Activated T-helper 1 cell treated with Interleukin-2 at 50 U/mL for 16 hours (primary cell): ENCODE results near the gene CBL.

Experiments
- DNase-seq: peaks from one replicate; pipeline ENCODE4 v3.0.0-alpha.2; 2020; ENCODE audit warnings: low read depth

Gene CBL

DNA sequence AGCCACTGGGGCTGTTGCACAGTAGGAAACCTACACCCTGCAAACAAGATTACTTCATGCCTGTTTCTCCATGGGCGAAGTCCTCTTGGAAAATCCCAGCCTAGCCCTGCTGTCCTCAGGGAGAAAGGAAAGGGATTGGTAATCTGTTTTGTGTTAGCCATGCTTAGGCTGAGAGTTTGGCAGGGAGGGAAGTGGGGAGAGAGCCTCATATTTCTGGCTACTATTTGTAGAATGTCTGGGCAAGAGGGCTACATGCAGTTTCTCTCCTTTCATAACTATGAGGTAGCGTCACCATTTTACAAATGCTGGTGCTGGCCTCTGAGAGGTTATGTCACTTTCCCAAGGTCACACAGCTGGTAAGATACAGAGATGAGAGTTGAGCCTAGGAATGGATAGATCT lies 141.1 kb downstream of the CBL start:
- no peak for DNase-seq

DNA sequence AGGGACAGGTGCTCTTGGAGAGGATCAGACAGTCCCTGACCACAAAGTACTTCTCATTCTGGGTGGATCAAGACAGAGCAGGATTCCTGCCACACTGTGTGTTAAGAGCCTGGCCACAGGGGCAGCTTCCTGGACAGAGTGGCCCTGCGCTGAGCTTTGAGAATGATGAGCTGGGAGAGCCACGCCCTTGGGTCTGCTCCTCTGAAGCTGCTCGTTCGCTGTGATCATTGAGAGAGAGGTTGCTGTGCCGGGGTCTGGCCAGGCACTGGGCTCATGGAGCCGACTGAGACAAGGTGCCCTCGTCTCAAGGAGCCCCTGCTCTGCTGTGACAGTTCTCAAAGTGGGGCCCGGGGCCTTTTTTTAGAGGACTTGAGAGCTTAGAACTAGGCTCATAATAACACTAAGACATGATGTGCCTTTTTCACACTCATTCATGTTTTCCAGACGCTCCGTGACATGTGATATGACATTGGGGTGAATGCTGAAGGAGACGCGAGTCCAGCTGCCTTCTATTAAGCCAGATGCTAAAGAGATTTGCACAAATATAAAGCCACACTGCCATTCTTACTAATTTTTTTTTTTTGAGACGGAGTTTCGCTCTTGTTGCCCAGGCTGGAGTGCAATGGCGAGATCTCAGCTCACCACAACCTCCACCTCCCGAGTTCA lies 141.9 kb downstream of the CBL start:
- no peak for DNase-seq

DNA sequence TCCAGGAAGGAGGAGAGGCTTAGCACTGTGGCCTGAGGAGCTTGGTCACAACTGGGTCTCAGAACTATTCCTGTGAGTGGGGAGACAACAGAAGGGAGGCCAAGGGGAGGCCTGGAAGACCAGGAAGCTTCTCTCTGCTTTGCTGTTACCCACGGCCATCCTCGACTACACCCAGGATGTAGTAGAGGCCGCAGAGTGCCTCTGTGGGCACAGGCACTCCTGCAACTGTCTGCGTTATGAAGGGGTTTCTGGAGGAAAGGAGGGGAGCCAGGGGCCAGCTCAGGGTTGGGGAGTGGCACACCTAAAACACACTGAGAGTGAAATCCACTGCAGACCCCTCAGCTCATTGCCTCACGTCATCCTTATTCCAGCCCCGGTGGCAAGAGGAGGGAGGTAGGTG lies 144.2 kb downstream of the CBL start:
- no peak for DNase-seq

DNA sequence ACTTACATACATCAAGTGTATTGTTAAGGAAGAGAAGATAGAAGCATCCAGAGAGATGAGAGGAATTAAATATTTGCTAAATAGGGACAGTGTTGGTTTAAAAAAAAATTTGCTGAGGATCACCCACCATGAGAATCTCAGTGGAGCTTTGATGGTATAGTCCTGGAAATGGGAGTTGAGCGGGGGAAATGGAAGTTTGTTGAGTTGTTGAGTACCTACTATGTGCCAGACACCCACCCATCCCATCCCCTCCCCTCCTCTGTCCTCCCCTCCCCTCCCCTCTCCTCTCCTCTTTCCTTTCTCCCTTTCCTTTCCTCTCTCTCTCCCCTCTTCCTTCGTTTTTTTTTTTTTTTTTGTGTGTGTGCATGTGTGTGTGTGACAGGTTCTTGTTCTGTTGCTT lies 145.1 kb downstream of the CBL start:
- no peak for DNase-seq

DNA sequence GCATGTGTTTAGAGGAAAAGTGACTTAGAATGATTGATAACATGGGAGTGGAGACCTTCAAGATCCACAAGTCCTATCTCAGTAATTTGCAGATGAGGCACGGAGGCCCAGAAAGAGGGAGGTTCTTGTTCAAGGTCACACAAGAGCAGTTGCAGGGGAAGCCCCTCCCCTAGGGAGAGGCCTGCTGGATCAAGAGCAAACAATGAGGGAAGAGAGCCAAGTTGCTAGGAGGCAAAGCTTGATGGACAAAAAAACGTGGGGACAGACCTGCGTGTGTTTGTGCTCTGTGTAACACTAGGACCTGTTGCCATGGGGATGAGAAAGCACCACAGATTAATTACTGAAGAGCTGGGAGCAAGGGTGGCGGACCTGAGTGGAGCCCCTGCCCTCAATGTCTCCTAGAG lies 146.7 kb downstream of the CBL start:
- no peak for DNase-seq

DNA sequence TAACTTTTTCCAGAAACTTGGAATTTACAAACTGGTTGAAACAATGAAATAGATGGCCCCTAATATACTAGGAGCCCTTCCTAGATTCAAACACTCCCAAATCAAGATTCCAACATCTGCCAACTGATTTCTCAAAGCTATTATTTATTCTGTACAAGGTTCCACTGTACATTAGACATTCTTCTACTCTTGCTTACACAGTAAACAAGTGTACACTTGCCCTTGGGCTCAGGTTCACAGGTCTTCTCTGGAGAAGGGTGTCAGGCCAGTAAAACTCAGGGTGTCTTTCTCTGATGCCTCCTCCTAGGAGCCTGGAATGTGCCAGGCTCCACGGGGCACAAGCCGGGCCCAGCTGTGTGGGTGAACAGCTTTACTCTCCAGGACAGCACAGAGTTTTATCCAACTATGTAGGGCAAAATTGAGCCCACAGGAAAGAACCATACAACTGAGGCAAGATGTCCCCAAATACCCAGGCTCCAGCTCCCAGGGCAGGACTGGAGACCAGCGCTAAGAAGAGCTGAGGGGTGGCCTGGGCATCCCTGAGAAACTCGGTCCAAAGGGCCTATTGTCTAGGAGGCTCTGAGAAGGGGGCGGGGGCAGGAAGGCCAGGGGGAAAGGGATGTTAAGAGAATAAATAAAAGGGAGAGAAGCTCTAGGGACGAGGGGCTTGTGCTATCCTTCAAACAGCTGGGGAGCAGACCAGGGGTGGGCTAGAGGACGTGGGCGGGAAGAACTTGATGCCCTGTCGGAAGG lies 149.1 kb downstream of the CBL start:
- DNase-seq = no peak

DNA sequence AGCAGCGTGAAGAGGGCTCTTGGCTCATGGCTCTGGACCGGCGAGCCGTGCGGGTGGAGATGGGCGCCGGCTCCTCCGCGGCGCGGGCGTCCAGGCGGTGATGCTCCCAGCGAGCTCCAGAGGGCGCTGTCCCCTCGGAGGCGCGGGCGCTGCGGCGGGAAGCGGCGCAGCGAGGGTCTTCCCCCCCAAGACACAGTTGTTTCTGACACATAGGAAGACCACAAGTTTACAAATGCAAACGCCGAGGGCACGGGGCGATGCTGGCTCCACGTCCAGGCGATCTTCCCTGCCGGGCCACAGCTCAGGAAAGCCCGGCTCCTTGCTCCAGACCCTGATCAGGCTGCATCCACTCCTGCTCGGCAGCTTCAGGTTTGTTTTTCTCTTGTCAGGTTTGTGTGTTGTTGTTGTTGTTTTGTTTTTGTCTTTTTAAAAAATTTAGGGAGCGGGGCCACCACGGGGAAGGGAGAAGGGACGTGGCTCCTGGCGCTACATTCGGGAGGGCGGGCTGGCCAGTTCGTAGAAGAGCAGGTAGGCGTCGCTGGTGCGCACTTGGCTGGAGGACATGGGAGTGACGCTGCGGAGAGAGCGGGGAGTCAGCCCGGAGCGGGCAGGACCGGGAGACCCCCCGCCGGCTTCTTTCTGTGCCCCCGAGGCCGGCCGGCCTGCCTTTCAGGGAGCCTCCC lies 150.4 kb downstream of the CBL start:
- DNase-seq = peak; percentile 51

DNA sequence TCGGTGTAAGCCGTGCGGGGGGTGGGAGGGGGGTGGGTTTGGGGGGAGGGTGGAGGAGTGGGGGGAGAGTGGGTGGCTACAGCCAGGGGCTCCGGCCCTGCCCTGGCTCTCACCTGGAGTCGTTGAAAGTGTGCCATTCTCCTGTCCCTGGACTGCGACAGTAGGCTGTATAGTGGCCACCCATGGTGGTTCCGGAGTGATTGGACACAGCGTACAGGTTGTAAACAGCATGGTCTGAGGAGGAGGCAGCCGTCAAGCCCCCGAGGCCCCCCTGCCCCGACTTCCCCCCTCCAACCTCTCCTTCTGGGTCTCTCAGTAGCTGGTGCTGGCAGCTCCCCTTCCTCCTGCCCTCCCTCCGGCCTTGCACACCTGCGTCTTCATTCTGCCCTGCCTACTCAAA lies 150.9 kb downstream of the CBL start:
- no peak for DNase-seq
